Calu3 (cell line): ENCODE measurements around the gene KRTDAP. TPM values are rescaled to one million over a fixed set of nuclear protein-coding genes. Genes with fewer than 3 reads are reported as not detected.

ENCODE experiments used
- BruUV-seq: library from RNA; stranded (reverse); fragments of 400-500 nt; replicated peaks from 2 replicates; lab custom pipeline; 2021; lab: Mats Ljungman, UMichigan
- CTCF ChIA-PET: fragments of 300-600 bp; sonication (Branson Sonifier 250); formaldehyde crosslinking; loops from one replicate; lab custom pipeline; 2022; ENCODE audit warnings: antibody characterized with exemption; lab: Charles Lee
- DNase-seq: peaks from one replicate; pipeline ENCODE4 v3.0.0; 2022
- H3K27ac Mint-ChIP-seq: one replicate; pipeline ENCODE4 v1.8.0; 2022; ENCODE audit warnings: mixed read lengths; ENCODE audit not compliant: unreplicated experiment
- H3K27me3 Mint-ChIP-seq: one replicate; pipeline ENCODE4 v1.8.0; 2022; ENCODE audit warnings: mixed read lengths; ENCODE audit not compliant: unreplicated experiment
- H3K36me3 Mint-ChIP-seq: one replicate; pipeline ENCODE4 v1.8.0; 2022; ENCODE audit warnings: mild to moderate bottlenecking, moderate library complexity, mixed read lengths; ENCODE audit not compliant: insufficient read depth, unreplicated experiment
- H3K4me1 Mint-ChIP-seq: one replicate; pipeline ENCODE4 v1.8.0; 2022; ENCODE audit warnings: mild to moderate bottlenecking, low read depth, mixed read lengths; ENCODE audit not compliant: unreplicated experiment
- H3K4me3 Mint-ChIP-seq: one replicate; pipeline ENCODE4 v1.8.0; 2022; ENCODE audit warnings: mild to moderate bottlenecking, low read depth, moderate library complexity, mixed read lengths; ENCODE audit not compliant: unreplicated experiment
- H3K9me3 Mint-ChIP-seq: one replicate; pipeline ENCODE4 v1.8.0; 2022; ENCODE audit warnings: low read depth, mixed read lengths; ENCODE audit not compliant: unreplicated experiment
- intact Hi-C: fragments of 100-400 bp; cut with micrococcal nuclease; formaldehyde crosslinking; loops from one replicate; pipeline ENCODE4 v1.10.0; 2022; ENCODE audit not compliant: unreplicated experiment
- total RNA-seq: library from RNA; stranded (reverse); gene quantifications from 2 replicates; pipeline ENCODE4 v1.2.3, GENCODE V29; 2022
- TF ChIP-seq, protein P1 (sequence below): fragments of 200-600 bp; IDR thresholded peaks from one replicate; pipeline ENCODE4 v1.8.0; 2022; ENCODE audit warnings: antibody characterized with exemption; ENCODE audit not compliant: unreplicated experiment

The KRTDAP gene
- total RNA-seq, 1 experiment from 2014 or later, result not detected

GRCh38 chr19:35449359-35450043 lies 40.8 kb downstream of the KRTDAP start:
- DNase-seq, result peak; percentile 49
- Mint-ChIP-seq H3K27me3 (peaks cover 93% of the 10 kb centered on the region), H3K4me3 (no peak overlapping the region), H3K9me3 (no peaks in the 10 kb centered on the region), H3K27ac (no peak overlapping the region), H3K4me1 (peaks cover 24% of the 10 kb centered on the region), H3K36me3 (no peaks in the 10 kb centered on the region)
- TF ChIP-seq, protein P1, sequence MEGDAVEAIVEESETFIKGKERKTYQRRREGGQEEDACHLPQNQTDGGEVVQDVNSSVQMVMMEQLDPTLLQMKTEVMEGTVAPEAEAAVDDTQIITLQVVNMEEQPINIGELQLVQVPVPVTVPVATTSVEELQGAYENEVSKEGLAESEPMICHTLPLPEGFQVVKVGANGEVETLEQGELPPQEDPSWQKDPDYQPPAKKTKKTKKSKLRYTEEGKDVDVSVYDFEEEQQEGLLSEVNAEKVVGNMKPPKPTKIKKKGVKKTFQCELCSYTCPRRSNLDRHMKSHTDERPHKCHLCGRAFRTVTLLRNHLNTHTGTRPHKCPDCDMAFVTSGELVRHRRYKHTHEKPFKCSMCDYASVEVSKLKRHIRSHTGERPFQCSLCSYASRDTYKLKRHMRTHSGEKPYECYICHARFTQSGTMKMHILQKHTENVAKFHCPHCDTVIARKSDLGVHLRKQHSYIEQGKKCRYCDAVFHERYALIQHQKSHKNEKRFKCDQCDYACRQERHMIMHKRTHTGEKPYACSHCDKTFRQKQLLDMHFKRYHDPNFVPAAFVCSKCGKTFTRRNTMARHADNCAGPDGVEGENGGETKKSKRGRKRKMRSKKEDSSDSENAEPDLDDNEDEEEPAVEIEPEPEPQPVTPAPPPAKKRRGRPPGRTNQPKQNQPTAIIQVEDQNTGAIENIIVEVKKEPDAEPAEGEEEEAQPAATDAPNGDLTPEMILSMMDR, result no peak
- no TSS peak for BruUV-seq
- intact Hi-C loops, result no loop called here
- CTCF ChIA-PET, result interaction anchor here (0.7 to 1.2 kb wide), 3 partner anchors 10 to 32 kb away, joined by 3 to 7 read pairs (median 4); no protein-coding TSS in a partner anchor

DNA sequence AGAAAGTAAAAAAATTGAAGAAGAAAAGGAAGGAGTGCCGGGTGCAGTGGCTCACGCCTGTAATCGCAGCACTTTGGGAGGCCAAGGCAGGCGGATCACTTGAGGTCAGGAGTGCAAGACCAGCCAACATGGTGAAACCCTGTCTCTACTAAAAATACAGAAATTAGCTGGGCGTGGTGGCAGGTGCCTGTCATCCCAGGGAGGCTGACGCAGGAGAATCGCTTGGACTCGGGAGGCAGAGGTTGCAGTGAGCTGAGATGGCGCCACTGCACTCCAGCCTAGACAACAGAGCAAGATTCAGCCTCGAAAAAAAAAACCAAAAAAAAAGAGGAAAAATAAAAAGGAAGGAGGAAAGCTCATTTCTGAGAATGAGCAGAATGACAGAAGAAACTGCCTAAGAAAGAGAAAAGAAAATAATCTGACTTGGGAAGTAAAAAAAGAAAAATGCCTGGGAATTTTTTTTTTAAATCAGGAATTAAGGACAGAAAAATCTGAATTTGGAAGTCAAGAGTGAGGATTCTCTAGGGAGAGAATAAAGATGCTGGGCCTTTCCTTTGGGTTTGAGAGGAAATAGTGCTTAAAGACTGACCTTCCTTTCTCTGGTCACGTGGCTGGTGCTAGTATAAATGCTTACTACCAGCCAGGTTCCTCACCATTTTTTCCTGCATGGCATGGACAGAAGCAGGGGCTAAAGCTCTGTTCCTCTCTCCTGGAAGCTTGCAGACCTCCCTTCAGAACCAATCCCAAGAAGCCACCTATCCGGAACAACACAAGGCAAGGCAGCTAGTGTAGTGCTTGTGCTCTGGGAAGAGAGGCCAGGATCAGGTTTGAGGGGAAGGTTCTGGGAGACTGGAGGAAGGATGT lies 42.4 kb downstream of the KRTDAP start, which contains the start of gene FFAR2:
FFAR2 (plus strand) TSS at position 652 of the 864 bp plus-strand sequence. CDS start 1,458 bp downstream, outside the sequence.
- TF ChIP-seq, protein P1, result no peak
- CTCF ChIA-PET, result interaction anchor here (0.6 to 1.2 kb wide), 3 partner anchors 21 to 113 kb away, joined by 3 to 7 read pairs (median 3); no protein-coding TSS in a partner anchor
- intact Hi-C loops, result no loop called here
- H3K27me3 Mint-ChIP-seq, result peaks cover 87% of the 10 kb centered on the region
- no peak within 1 kb of the TSS for H3K4me3 Mint-ChIP-seq
- H3K4me1 Mint-ChIP-seq, result peaks cover 24% of the 10 kb centered on the region
- H3K27ac Mint-ChIP-seq, result no peak within 1 kb of the TSS
- H3K9me3 Mint-ChIP-seq, result no peaks in the 10 kb centered on the region
- H3K36me3 Mint-ChIP-seq, result no peaks in the 10 kb centered on the region
- BruUV-seq, result no TSS peak
- DNase-seq, result no peak

DNA sequence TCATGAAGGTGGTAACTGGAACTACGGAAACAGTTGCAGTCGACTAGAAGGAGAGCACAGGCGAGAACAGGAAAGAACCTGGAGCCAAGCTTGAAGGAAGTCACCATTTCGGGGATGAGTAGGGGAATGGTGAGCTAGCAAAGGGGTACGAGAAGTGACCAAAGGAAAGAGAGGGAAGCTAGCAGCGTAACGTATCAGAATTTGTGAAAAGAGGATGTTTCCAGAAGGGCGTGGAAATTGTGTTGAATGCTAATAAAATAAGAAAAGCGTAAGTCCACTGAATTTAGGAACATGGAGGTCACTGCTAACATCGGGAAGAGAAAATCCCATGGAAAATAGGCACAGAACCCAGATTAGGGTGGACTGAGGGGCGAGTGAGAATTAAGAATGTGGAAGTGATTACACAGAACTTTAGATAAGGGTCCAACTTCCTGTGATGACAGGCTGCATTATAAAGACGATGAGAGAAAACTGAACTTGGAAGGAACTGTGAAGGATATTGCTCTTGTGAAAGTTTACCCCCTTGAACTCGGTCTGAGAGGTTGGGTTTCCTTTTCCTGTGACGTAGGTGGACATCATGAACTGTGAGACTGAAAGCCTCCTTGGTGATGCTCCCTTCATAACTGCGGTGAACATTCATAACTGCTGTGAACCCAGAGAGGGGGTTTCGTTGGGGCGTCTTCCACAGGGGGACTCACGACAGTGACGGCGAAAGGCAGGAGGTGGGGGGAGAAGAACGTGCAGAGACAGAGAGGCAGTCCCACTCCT lies 44.3 kb downstream of the KRTDAP start:
- no peak overlapping the region for H3K4me3 Mint-ChIP-seq
- CTCF ChIA-PET, result interaction anchor here (0.5 kb wide), 1 partner anchor 420 kb away, joined by 3 read pairs; no protein-coding TSS in a partner anchor
- BruUV-seq, result no TSS peak
- DNase-seq, result no peak
- TF ChIP-seq, protein P1, result no peak
- intact Hi-C loops, result no loop called here
- no peak overlapping the region for H3K27ac Mint-ChIP-seq
- H3K36me3 Mint-ChIP-seq, result no peaks in the 10 kb centered on the region
- H3K9me3 Mint-ChIP-seq, result no peaks in the 10 kb centered on the region
- H3K27me3 Mint-ChIP-seq, result peaks cover 69% of the 10 kb centered on the region
- peaks cover 24% of the 10 kb centered on the region for H3K4me1 Mint-ChIP-seq

GRCh38 chr19:35444735-35445134 lies 45.5 kb downstream of the KRTDAP start:
- peaks cover 18% of the 10 kb centered on the region for H3K4me1 Mint-ChIP-seq
- CTCF ChIA-PET, result no interaction called here
- no peak overlapping the region for H3K27ac Mint-ChIP-seq
- TF ChIP-seq, protein P1, result no peak
- no peaks in the 10 kb centered on the region for H3K36me3 Mint-ChIP-seq
- peaks cover 67% of the 10 kb centered on the region for H3K27me3 Mint-ChIP-seq
- no TSS peak for BruUV-seq
- DNase-seq, result no peak
- intact Hi-C loops, result no loop called here
- no peak overlapping the region for H3K4me3 Mint-ChIP-seq
- no peaks in the 10 kb centered on the region for H3K9me3 Mint-ChIP-seq
